Measurements from ENCODE around the gene BDNF.

BDNF gene

GRCh38 chr11:27611390-27611789 lies 88.9 kb downstream of the BDNF start:
- H3K9me3 ChIP-seq (ENCODE audit: insufficient read depth, low read length), result no peaks in the 10 kb centered on the region
- no peak overlapping the region for H3K4me2 ChIP-seq (ENCODE audit: low read length)
- no peaks in the 10 kb centered on the region for H4K20me1 ChIP-seq (ENCODE audit: insufficient read depth, low read length)
- no peak overlapping the region for H3K4me3 ChIP-seq (ENCODE audit: low read length)
- peaks cover 7% of the 10 kb centered on the region for H3K4me1 ChIP-seq (ENCODE audit: low read length)
- no peak overlapping the region for H3K27ac ChIP-seq (ENCODE audit: low read length)
- no peak for TF ChIP-seq EZH2phosphoT487 (IDR thresholded peaks at IDR 0.05; ENCODE audit: low read depth)
- TF ChIP-seq CTCF (IDR thresholded peaks at IDR 0.05; ENCODE audit: low read depth, low read length), result no peak
- H3K36me3 ChIP-seq (replicated peaks; ENCODE audit: low read depth, low read length), result no peaks in the 10 kb centered on the region
- H3K79me2 ChIP-seq (ENCODE audit: low read length), result no peaks in the 10 kb centered on the region
- no peak overlapping the region for H2AFZ ChIP-seq (ENCODE audit: low read depth, low read length)
- peaks cover 27% of the 10 kb centered on the region for H3K27me3 ChIP-seq (ENCODE audit: low read depth, low read length)
- H3K9ac ChIP-seq (ENCODE audit: low read length), result no peak overlapping the region

- peaks cover 12% of the 10 kb centered on the region for H3K4me1 ChIP-seq (ENCODE audit: low read length)
These were observed 89.3 kb downstream of the BDNF start for GRCh38 chr11:27610946-27611345.

GRCh38 chr11:27610280-27610679 lies 90.0 kb downstream of the BDNF start:
- no peaks in the 10 kb centered on the region for H3K36me3 ChIP-seq (replicated peaks; ENCODE audit: low read depth, low read length)
- no peak overlapping the region; the same call in 1 of the 2 replicates for H3K4me2 ChIP-seq (ENCODE audit: low read length)
- TF ChIP-seq EZH2phosphoT487 (IDR thresholded peaks at IDR 0.05; ENCODE audit: low read depth), result no peak
- TF ChIP-seq CTCF (IDR thresholded peaks at IDR 0.05; ENCODE audit: low read depth, low read length), result no peak
- no peak overlapping the region for H2AFZ ChIP-seq (ENCODE audit: low read depth, low read length)
- peaks cover 18% of the 10 kb centered on the region for H3K4me1 ChIP-seq (ENCODE audit: low read length)
- H3K9me3 ChIP-seq (ENCODE audit: insufficient read depth, low read length), result no peaks in the 10 kb centered on the region
- no peak overlapping the region for H3K4me3 ChIP-seq (ENCODE audit: low read length)
- H3K27ac ChIP-seq (ENCODE audit: low read length), result no peak overlapping the region
- no peak overlapping the region for H3K9ac ChIP-seq (ENCODE audit: low read length)
- peaks cover 27% of the 10 kb centered on the region for H3K27me3 ChIP-seq (ENCODE audit: low read depth, low read length)
- H4K20me1 ChIP-seq (ENCODE audit: insufficient read depth, low read length), result peaks cover 4% of the 10 kb centered on the region; the same call in 1 of the 2 replicates
- no peaks in the 10 kb centered on the region for H3K79me2 ChIP-seq (ENCODE audit: low read length)

More at GRCh38 chr11:27610946-27611345, 89.3 kb downstream of the BDNF start:
- no peaks in the 10 kb centered on the region for H3K9me3 ChIP-seq (ENCODE audit: insufficient read depth, low read length)
- TF ChIP-seq EZH2phosphoT487 (IDR thresholded peaks at IDR 0.05; ENCODE audit: low read depth), result no peak
- TF ChIP-seq CTCF (IDR thresholded peaks at IDR 0.05; ENCODE audit: low read depth, low read length), result no peak
- peaks cover 27% of the 10 kb centered on the region for H3K27me3 ChIP-seq (ENCODE audit: low read depth, low read length)
- H3K9ac ChIP-seq (ENCODE audit: low read length), result no peak overlapping the region
- peaks cover under 1% of the 10 kb centered on the region; the same call in 1 of the 2 replicates for H4K20me1 ChIP-seq (ENCODE audit: insufficient read depth, low read length)
- H3K36me3 ChIP-seq (replicated peaks; ENCODE audit: low read depth, low read length), result no peaks in the 10 kb centered on the region
- no peak overlapping the region for H2AFZ ChIP-seq (ENCODE audit: low read depth, low read length)
- no peak overlapping the region for H3K4me3 ChIP-seq (ENCODE audit: low read length)
- no peak overlapping the region for H3K4me2 ChIP-seq (ENCODE audit: low read length)
- H3K79me2 ChIP-seq (ENCODE audit: low read length), result no peaks in the 10 kb centered on the region
- no peak overlapping the region for H3K27ac ChIP-seq (ENCODE audit: low read length)

GRCh38 chr11:27608951-27609350 lies 91.3 kb downstream of the BDNF start:
- no peak overlapping the region for H3K27ac ChIP-seq (ENCODE audit: low read length)
- H3K4me1 ChIP-seq (ENCODE audit: low read length), result peaks cover 24% of the 10 kb centered on the region
- H3K9ac ChIP-seq (ENCODE audit: low read length), result no peak overlapping the region
- H3K79me2 ChIP-seq (ENCODE audit: low read length), result no peaks in the 10 kb centered on the region
- H3K4me3 ChIP-seq (ENCODE audit: low read length), result no peak overlapping the region
- H4K20me1 ChIP-seq (ENCODE audit: insufficient read depth, low read length), result peaks cover 4% of the 10 kb centered on the region; the same call in 1 of the 2 replicates
- no peak overlapping the region for H2AFZ ChIP-seq (ENCODE audit: low read depth, low read length)
- peaks cover 27% of the 10 kb centered on the region for H3K27me3 ChIP-seq (ENCODE audit: low read depth, low read length)
- TF ChIP-seq EZH2phosphoT487 (IDR thresholded peaks at IDR 0.05; ENCODE audit: low read depth), result no peak
- H3K9me3 ChIP-seq (ENCODE audit: insufficient read depth, low read length), result no peaks in the 10 kb centered on the region
- no peaks in the 10 kb centered on the region for H3K36me3 ChIP-seq (replicated peaks; ENCODE audit: low read depth, low read length)
- no peak overlapping the region for H3K4me2 ChIP-seq (ENCODE audit: low read length)
